ENCODE data around the gene HS2ST1. TPM values are rescaled to one million over a fixed set of nuclear protein-coding genes. Genes with fewer than 3 reads are reported as not detected.
A peak's percentile ranks its signal among the peaks of the same experiment; 100 is the strongest.

Gene HS2ST1
- total RNA-seq, 2 donors from 2014 or later, result 6.3 to 12.2 TPM

DNA sequence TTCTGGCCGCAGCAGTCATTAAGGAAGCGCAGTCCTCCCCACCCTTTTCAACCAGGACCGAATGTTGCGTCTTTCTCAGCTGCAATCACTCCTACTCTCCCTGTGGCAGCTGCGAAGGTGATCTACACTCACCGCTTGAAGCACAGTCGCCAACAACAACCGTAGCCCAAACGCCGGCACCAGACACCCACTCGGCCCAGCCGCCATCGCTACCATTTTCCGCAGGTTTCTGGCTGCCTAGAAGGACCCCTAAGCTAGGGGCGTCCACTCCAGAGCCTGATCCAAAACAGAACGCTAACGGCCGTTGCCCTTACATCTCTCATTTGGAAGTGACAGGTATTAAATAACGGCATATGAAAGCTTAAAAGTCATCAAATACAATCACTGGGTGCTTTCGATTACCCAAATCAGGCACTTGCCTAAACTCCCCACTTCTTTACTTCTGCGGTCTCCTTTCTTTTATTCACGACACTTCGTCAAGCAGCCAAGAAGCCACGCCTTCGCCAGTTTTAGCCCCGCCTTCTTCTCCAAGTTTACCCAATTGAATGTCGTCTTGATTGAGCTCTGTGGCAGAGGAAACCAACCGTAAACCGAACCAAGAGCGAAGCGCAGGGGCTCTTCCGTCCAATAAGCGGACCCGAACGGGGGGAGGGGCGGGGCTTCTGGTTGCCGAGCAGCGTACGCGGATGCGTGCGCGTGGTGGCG is 387 bp upstream of the HS2ST1 start, which contains the start of gene SELENOF:
SELENOF (minus strand) TSS at position 231 of the 705 bp plus-strand sequence; CDS start at position 216, 15 bp downstream.
- WGBS, 2 donors, result 0% methylated on average over 29 to 42 of the region's 44 CpGs
- Histone ChIP-seq H3K36me3 (replicated peaks in 1 of 2; ENCODE audit: insufficient read depth in 1 of 2, low read depth in 2 of 2) (no peaks in the 10 kb centered on the region), H3K9me3 (no peaks in the 10 kb centered on the region), H3K27ac (peak within 1 kb of the TSS; percentile 94 to 96 (median 96)), H3K4me3 (peak within 1 kb of the TSS; percentile 91 to 97), H3K27me3 (no peaks in the 10 kb centered on the region), H3K4me1 (peaks cover 32% of the 10 kb centered on the region)
- peak in 2 of 3 donors; percentile 52 to 64 for TF ChIP-seq POLR2A (IDR thresholded peaks at IDR 0.05)
- TF ChIP-seq, protein P1, sequence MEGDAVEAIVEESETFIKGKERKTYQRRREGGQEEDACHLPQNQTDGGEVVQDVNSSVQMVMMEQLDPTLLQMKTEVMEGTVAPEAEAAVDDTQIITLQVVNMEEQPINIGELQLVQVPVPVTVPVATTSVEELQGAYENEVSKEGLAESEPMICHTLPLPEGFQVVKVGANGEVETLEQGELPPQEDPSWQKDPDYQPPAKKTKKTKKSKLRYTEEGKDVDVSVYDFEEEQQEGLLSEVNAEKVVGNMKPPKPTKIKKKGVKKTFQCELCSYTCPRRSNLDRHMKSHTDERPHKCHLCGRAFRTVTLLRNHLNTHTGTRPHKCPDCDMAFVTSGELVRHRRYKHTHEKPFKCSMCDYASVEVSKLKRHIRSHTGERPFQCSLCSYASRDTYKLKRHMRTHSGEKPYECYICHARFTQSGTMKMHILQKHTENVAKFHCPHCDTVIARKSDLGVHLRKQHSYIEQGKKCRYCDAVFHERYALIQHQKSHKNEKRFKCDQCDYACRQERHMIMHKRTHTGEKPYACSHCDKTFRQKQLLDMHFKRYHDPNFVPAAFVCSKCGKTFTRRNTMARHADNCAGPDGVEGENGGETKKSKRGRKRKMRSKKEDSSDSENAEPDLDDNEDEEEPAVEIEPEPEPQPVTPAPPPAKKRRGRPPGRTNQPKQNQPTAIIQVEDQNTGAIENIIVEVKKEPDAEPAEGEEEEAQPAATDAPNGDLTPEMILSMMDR (IDR thresholded peaks at IDR 0.05), result peak in 1 of 7 experiments; percentile 14
- intact Hi-C loops (cut with DNase I), result no loop called here
- ATAC-seq, result peak; percentile 95
- DNase-seq, result peak; percentile 99 to 100 (median 100)

DNA sequence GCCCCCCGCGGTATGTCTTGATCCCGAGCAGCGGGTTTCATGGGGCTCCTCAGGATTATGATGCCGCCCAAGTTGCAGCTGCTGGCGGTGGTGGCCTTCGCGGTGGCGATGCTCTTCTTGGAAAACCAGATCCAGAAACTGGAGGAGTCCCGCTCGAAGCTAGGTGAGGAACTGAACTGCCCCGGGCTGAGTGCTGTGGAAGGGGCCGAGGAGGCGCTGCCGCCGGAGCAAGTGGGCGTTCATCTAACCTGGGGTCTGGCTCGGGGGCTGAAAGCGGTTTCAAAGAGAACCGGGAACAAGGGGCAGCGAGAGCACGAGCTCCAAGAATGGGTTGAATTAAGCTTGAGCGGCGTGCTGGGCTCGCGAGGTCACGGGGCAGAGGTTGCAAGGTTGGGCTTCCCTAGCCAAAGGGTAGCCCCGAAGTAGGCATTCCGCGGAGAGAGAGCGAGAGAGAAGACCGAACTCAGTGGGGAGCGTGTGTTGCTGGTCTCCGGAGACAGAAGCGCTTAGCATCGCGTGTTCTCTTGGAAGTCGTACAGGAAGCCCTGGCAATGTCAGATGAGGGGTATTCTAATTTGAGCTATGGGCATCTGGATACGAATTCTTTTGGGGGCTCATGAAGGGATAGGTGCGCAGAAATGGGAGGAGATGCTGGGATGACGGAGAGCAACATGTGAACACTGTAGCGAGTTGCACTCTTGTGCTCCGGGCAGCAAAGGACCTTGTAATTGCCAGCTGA is 732 bp downstream of the HS2ST1 start:
- peak; percentile 57 to 70 (median 59) for DNase-seq
- no peaks in the 10 kb centered on the region for H3K27me3 ChIP-seq
- intact Hi-C loops (cut with DNase I), result no loop called here
- peak overlapping the region; percentile 85 to 97 for H3K4me3 ChIP-seq
- peak; percentile 13 for ATAC-seq
- H3K4me1 ChIP-seq, result peaks cover 32% of the 10 kb centered on the region
- no peaks in the 10 kb centered on the region for H3K36me3 ChIP-seq (replicated peaks in 1 of 2; ENCODE audit: insufficient read depth in 1 of 2, low read depth in 2 of 2)
- peak overlapping the region; percentile 70 to 96 (median 94) for H3K27ac ChIP-seq
- peak in 2 of 3 donors; percentile 50 to 57 for TF ChIP-seq POLR2A (IDR thresholded peaks at IDR 0.05)
- TF ChIP-seq, protein P1 (IDR thresholded peaks at IDR 0.05), result no peak
- H3K9me3 ChIP-seq, result no peaks in the 10 kb centered on the region
- WGBS, 2 donors, result 0 to 1% methylated on average over 29 to 43 of the region's 43 CpGs

DNA sequence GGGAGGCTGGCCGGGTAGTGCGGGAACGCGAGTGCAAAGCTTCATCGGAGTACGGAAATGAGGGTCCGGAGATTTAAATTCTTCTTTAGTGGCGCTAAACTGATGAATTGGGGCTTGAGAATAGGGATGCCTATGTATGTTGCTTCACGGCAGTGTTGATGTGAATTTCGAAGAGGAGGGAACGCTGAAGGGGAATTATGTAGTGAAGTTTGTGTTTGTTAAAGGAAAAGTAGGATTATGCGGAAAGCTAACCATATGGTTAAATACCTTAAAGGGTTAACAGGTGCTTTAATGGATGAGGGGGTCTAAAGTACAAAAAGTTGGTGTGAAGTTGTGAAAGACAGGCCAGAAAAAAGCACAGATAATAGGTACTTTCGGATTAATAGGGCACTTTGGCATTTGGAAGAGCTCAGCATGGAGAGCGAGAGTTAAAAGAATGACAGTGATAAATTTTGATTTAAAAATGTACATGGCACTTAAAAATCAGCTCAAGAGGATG is 1.4 kb downstream of the HS2ST1 start:
- TF ChIP-seq POLR2A (IDR thresholded peaks at IDR 0.05), result no peak
- TF ChIP-seq, protein P1 (IDR thresholded peaks at IDR 0.05), result no peak
- no peak for ATAC-seq
- peak overlapping the region; percentile 85 to 97 for H3K4me3 ChIP-seq
- no peaks in the 10 kb centered on the region for H3K9me3 ChIP-seq
- no peaks in the 10 kb centered on the region for H3K36me3 ChIP-seq (replicated peaks in 1 of 2; ENCODE audit: insufficient read depth in 1 of 2, low read depth in 2 of 2)
- DNase-seq, result no peak
- intact Hi-C loops (cut with DNase I), result no loop called here
- peaks cover 31% of the 10 kb centered on the region for H3K4me1 ChIP-seq
- peak overlapping the region; percentile 70 to 96 (median 94) for H3K27ac ChIP-seq
- no peaks in the 10 kb centered on the region for H3K27me3 ChIP-seq
- 2 to 3% methylated on average over 14 of the region's 14 CpGs for WGBS, 2 donors

DNA sequence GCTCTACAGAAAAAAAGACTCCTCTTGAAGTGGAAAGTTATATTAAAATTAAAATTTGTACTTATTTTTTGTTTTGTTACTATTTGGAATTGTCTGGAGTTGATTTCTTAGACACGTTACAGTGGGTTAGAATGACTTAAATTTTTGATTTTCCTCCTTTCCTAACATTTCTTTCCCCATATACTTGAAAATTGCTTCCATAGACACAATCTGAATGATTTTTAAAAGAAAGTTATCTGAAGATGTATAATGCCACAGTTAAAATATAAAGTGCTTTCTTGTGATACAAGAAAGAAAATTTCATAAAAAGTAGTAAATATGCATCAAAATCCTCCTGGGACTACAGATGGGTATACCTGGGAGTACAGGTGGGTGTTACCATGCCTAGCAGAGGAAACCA is 2.3 kb downstream of the HS2ST1 start:
- TF ChIP-seq POLR2A (IDR thresholded peaks at IDR 0.05), result no peak
- TF ChIP-seq, protein P1 (IDR thresholded peaks at IDR 0.05), result no peak
- Histone ChIP-seq H3K27ac (no peak overlapping the region), H3K27me3 (no peaks in the 10 kb centered on the region), H3K36me3 (replicated peaks in 1 of 2; ENCODE audit: insufficient read depth in 1 of 2, low read depth in 2 of 2) (no peaks in the 10 kb centered on the region), H3K4me3 (no peak overlapping the region), H3K4me1 (peaks cover 21% of the 10 kb centered on the region), H3K9me3 (no peaks in the 10 kb centered on the region)
- no peak for ATAC-seq
- 81 to 89% methylated on average over 1 of the region's 1 CpG for WGBS, 2 donors
- intact Hi-C loops (cut with DNase I), result no loop called here
- DNase-seq, result no peak

All from body of pancreas (tissue), 4 donors.